ENCODE data around the gene PLPP3. TPM values are rescaled to one million over a fixed set of nuclear protein-coding genes. Genes with fewer than 3 reads are reported as not detected.

PLPP3 gene
- total RNA-seq, 1 experiment from 2014 or later: 3.4 TPM

GRCh38 chr1:56566061-56566744, 13.2 kb downstream of the PLPP3 start:
- DNase-seq (ENCODE audit: low read depth, low spot score) (no peak), ATAC-seq (no peak)
- H3K4me3 ChIP-seq (replicated peaks in 1 of 2; ENCODE audit: low read depth in 1 of 2, low read length in 2 of 2): no peak overlapping the region
- ChIA-PET RAD21 (ENCODE audit: low non-redundant PET in 1 of 2, low total read pairs in 2 of 2, uncharacterized antibody in 2 of 2, unreplicated experiment in 2 of 2) (no interaction called here), POLR2A (no interaction called here), CTCF (no interaction called here)
- H3K9me3 ChIP-seq (ENCODE audit: control insufficient read depth in 1 of 2, insufficient read depth in 1 of 2, low read depth in 1 of 2, low read length in 2 of 2): no peaks in the 10 kb centered on the region
- no peaks in the 10 kb centered on the region for H3K27me3 ChIP-seq (ENCODE audit: insufficient read depth, low read length)
- no peak overlapping the region for H3K9ac ChIP-seq (ENCODE audit: low read length)
- intact Hi-C loops (cut with micrococcal nuclease): no loop called here
- H3K36me3 ChIP-seq (ENCODE audit: control insufficient read depth in 1 of 2, insufficient read depth in 2 of 2, low read length in 2 of 2): no peaks in the 10 kb centered on the region
- no peak overlapping the region for H3K4me2 ChIP-seq (ENCODE audit: low read length)
- no peak for TF ChIP-seq CEBPB (IDR thresholded peaks at IDR 0.05; ENCODE audit: low read depth)
- TF ChIP-seq ELF1 (IDR thresholded peaks at IDR 0.05; ENCODE audit: borderline replicate concordance, low read depth): no peak
- no peak for TF ChIP-seq EZH2phosphoT487 (IDR thresholded peaks at IDR 0.05; ENCODE audit: borderline replicate concordance)
- TF ChIP-seq JUND (IDR thresholded peaks at IDR 0.05): no peak
- TF ChIP-seq RAD21 (IDR thresholded peaks at IDR 0.05; ENCODE audit: low read depth): no peak
- TF ChIP-seq REST (IDR thresholded peaks at IDR 0.05; ENCODE audit: low read depth): no peak
- no peak for TF ChIP-seq SP1 (IDR thresholded peaks at IDR 0.05; ENCODE audit: low read depth)
- TF ChIP-seq POLR2AphosphoS5 (IDR thresholded peaks at IDR 0.05; ENCODE audit: low read depth, low read length): no peak
- TF ChIP-seq ZBTB33 (IDR thresholded peaks at IDR 0.05; ENCODE audit: extremely low read depth, insufficient replicate concordance, low read length): no peak
- TF ChIP-seq SIN3A (IDR thresholded peaks at IDR 0.05; ENCODE audit: low read depth): no peak
- TF ChIP-seq ZFX (IDR thresholded peaks at IDR 0.05): no peak
- H2AFZ ChIP-seq (ENCODE audit: low read depth, low read length, poor library complexity, severe bottlenecking): no peak overlapping the region
- BruUV-seq (replicated peaks): no TSS peak
- H3K9me2 ChIP-seq (ENCODE audit: insufficient read depth): no peaks in the 10 kb centered on the region
- H3K27ac ChIP-seq (ENCODE audit: low read depth, low read length): no peak overlapping the region
- no peaks in the 10 kb centered on the region for H3K79me2 ChIP-seq (ENCODE audit: insufficient read depth, low read length)
- no peaks in the 10 kb centered on the region for H4K20me1 ChIP-seq (ENCODE audit: insufficient read depth)
- peaks cover 0 to 9% of the 10 kb centered on the region in 2 experiments; a peak in 3 of 4 replicates for H3K4me1 ChIP-seq (ENCODE audit: control insufficient read depth in 1 of 2, insufficient read depth in 2 of 2, low read length in 2 of 2)
